Measurements from ENCODE around the gene ANO2.
"Not testable (repeated sequence)": the region's sequence is repeated elsewhere in the genome, so short reads cannot be mapped to it uniquely, and the experiment has no call there.

ANO2 gene

GRCh38 chr12:5682581-5682980 is 262.5 kb downstream of the ANO2 start:
- Histone ChIP-seq H3K36me3 (ENCODE audit: control insufficient read depth, low read length) (no peaks in the 10 kb centered on the region), H3K27ac (ENCODE audit: low read depth, low read length) (no peak overlapping the region), H4K20me1 (ENCODE audit: control insufficient read depth, insufficient read depth, low read depth, low read length) (no peaks in the 10 kb centered on the region), H3K4me3 (ENCODE audit: low read length) (no peak overlapping the region), H3K79me2 (ENCODE audit: control insufficient read depth, low read length) (no peaks in the 10 kb centered on the region), H3K27me3 (ENCODE audit: control insufficient read depth, low read length) (peaks cover 5% of the 10 kb centered on the region; the same call in 1 of the 2 replicates), H3K4me2 (ENCODE audit: low read length) (no peak overlapping the region), H3K4me1 (ENCODE audit: control insufficient read depth, low read length) (no peaks in the 10 kb centered on the region), H3K9me2 (replicated peaks; ENCODE audit: control insufficient read depth, low read length) (no peaks in the 10 kb centered on the region), H3F3A (ENCODE audit: control insufficient read depth, insufficient read depth) (no peaks in the 10 kb centered on the region), H3K9me3 (ENCODE audit: control insufficient read depth, insufficient read depth, low read length) (no peaks in the 10 kb centered on the region)
- TF ChIP-seq, protein P1, sequence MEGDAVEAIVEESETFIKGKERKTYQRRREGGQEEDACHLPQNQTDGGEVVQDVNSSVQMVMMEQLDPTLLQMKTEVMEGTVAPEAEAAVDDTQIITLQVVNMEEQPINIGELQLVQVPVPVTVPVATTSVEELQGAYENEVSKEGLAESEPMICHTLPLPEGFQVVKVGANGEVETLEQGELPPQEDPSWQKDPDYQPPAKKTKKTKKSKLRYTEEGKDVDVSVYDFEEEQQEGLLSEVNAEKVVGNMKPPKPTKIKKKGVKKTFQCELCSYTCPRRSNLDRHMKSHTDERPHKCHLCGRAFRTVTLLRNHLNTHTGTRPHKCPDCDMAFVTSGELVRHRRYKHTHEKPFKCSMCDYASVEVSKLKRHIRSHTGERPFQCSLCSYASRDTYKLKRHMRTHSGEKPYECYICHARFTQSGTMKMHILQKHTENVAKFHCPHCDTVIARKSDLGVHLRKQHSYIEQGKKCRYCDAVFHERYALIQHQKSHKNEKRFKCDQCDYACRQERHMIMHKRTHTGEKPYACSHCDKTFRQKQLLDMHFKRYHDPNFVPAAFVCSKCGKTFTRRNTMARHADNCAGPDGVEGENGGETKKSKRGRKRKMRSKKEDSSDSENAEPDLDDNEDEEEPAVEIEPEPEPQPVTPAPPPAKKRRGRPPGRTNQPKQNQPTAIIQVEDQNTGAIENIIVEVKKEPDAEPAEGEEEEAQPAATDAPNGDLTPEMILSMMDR (IDR thresholded peaks at IDR 0.05; ENCODE audit: low read depth, low read length, poor library complexity, severe bottlenecking) = no peak
- TF ChIP-seq EZH2phosphoT487 (IDR thresholded peaks at IDR 0.05; ENCODE audit: borderline replicate concordance, low read length) = no peak

- Histone ChIP-seq H3K9me2 (replicated peaks; ENCODE audit: control insufficient read depth, low read length) (no peaks in the 10 kb centered on the region), H3K36me3 (ENCODE audit: control insufficient read depth, low read length) (no peaks in the 10 kb centered on the region), H3K79me2 (ENCODE audit: control insufficient read depth, low read length) (no peaks in the 10 kb centered on the region), H3K4me3 (ENCODE audit: low read length) (no peak overlapping the region), H3K27ac (ENCODE audit: low read depth, low read length) (no peak overlapping the region), H3K4me1 (ENCODE audit: control insufficient read depth, low read length) (no peaks in the 10 kb centered on the region), H3K4me2 (ENCODE audit: low read length) (no peak overlapping the region), H4K20me1 (ENCODE audit: control insufficient read depth, insufficient read depth, low read depth, low read length) (no peaks in the 10 kb centered on the region), H3K27me3 (ENCODE audit: control insufficient read depth, low read length) (peaks cover 5% of the 10 kb centered on the region; the same call in 1 of the 2 replicates), H3K9me3 (ENCODE audit: control insufficient read depth, insufficient read depth, low read length) (no peaks in the 10 kb centered on the region), H3F3A (ENCODE audit: control insufficient read depth, insufficient read depth) (no peaks in the 10 kb centered on the region)
- TF ChIP-seq, protein P1 (IDR thresholded peaks at IDR 0.05; ENCODE audit: low read depth, low read length, poor library complexity, severe bottlenecking) = no peak
- no peak for TF ChIP-seq EZH2phosphoT487 (IDR thresholded peaks at IDR 0.05; ENCODE audit: borderline replicate concordance, low read length)
These were observed 266.9 kb downstream of the ANO2 start for GRCh38 chr12:5678176-5678575.

GRCh38 chr12:5669624-5670023 is 275.4 kb downstream of the ANO2 start:
- H3K36me3 ChIP-seq (ENCODE audit: control insufficient read depth, low read length); H3K9me3 ChIP-seq (ENCODE audit: control insufficient read depth, insufficient read depth, low read length); H3K27me3 ChIP-seq (ENCODE audit: control insufficient read depth, low read length); H3K9me2 ChIP-seq (replicated peaks; ENCODE audit: control insufficient read depth, low read length); H3K4me2 ChIP-seq (ENCODE audit: low read length); H3K79me2 ChIP-seq (ENCODE audit: control insufficient read depth, low read length); H3K4me1 ChIP-seq (ENCODE audit: control insufficient read depth, low read length); H3K27ac ChIP-seq (ENCODE audit: low read depth, low read length); H3F3A ChIP-seq (ENCODE audit: control insufficient read depth, insufficient read depth); H4K20me1 ChIP-seq (ENCODE audit: control insufficient read depth, insufficient read depth, low read depth, low read length); H3K4me3 ChIP-seq (ENCODE audit: low read length): not testable (repeated sequence)

DNA sequence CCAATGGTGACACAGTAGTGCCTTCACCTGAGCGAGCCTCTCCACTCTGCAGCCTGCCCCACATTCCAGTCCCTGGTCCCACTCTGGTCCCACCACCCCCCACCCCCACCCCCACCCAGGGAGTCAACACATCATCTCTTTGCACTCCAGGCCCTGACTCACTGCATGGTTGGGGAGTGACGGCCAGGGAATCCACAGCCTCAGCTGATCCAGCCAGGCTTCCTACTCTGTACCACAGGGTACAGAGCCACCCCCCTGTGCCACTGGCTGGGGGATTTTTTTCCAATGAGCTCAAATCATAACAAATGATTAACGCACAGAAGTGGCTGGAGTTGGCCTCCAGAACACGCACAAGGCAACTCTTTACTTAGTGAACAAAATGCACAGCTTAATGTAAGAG is 279.4 kb downstream of the ANO2 start:
- no peak overlapping the region for H3K27ac ChIP-seq (ENCODE audit: low read depth, low read length)
- no peaks in the 10 kb centered on the region for H3K27me3 ChIP-seq (ENCODE audit: control insufficient read depth, low read length)
- H3K9me2 ChIP-seq (replicated peaks; ENCODE audit: control insufficient read depth, low read length) = no peaks in the 10 kb centered on the region
- H3K4me3 ChIP-seq (ENCODE audit: low read length) = no peak overlapping the region
- H4K20me1 ChIP-seq (ENCODE audit: control insufficient read depth, insufficient read depth, low read depth, low read length) = no peaks in the 10 kb centered on the region
- H3K4me1 ChIP-seq (ENCODE audit: control insufficient read depth, low read length) = no peaks in the 10 kb centered on the region
- H3K4me2 ChIP-seq (ENCODE audit: low read length) = no peak overlapping the region
- no peaks in the 10 kb centered on the region for H3F3A ChIP-seq (ENCODE audit: control insufficient read depth, insufficient read depth)
- no peaks in the 10 kb centered on the region for H3K79me2 ChIP-seq (ENCODE audit: control insufficient read depth, low read length)
- H3K36me3 ChIP-seq (ENCODE audit: control insufficient read depth, low read length) = no peaks in the 10 kb centered on the region
- TF ChIP-seq, protein P1 (IDR thresholded peaks at IDR 0.05; ENCODE audit: low read depth, low read length, poor library complexity, severe bottlenecking) = no peak
- no peak for TF ChIP-seq EZH2phosphoT487 (IDR thresholded peaks at IDR 0.05; ENCODE audit: borderline replicate concordance, low read length)
- no peaks in the 10 kb centered on the region for H3K9me3 ChIP-seq (ENCODE audit: control insufficient read depth, insufficient read depth, low read length)

All from DOHH2 (cell line).